A549 (cell line): ENCODE measurements around the gene PCBP3.

ENCODE experiments used
- BHLHE40 ChIP-seq: IDR thresholded peaks from 2 replicates; pipeline ENCODE4 v1.6.1; 2012; ENCODE audit warnings: low read depth, low read length, inconsistent platforms
- EHMT2 ChIP-seq: fragments of 200-600 bp; sonication (generic); IDR thresholded peaks from 2 replicates; pipeline ENCODE4 v1.6.1; 2016; ENCODE audit warnings: antibody characterized with exemption, low read depth, mild to moderate bottlenecking, moderate library complexity
- MYC ChIP-seq: IDR thresholded peaks from 2 replicates; pipeline ENCODE4 v1.6.1; 2012; ENCODE audit warnings: mild to moderate bottlenecking, inconsistent platforms, low read length, improper control_type of control experiment, borderline replicate concordance
- RFX5 ChIP-seq: fragments of 450-650 bp; IDR thresholded peaks from 2 replicates; pipeline ENCODE4 v1.7.1; 2014; ENCODE audit warnings: antibody characterized with exemption, mild to moderate bottlenecking, moderate library complexity
- TF ChIP-seq, protein P1 (sequence below): fragments of >200 bp; sonication (Bioruptor Twin); formaldehyde crosslinking; IDR thresholded peaks from 3 replicates; pipeline ENCODE4 v1.5.1; 2016
- TF ChIP-seq, protein P2 (sequence below): IDR thresholded peaks from 2 replicates; pipeline ENCODE4 v1.6.1; 2012; ENCODE audit warnings: low read depth, borderline replicate concordance
- TF ChIP-seq, protein P3 (sequence below): IDR thresholded peaks from 2 replicates; pipeline ENCODE4 v1.6.1; 2012

DNA sequence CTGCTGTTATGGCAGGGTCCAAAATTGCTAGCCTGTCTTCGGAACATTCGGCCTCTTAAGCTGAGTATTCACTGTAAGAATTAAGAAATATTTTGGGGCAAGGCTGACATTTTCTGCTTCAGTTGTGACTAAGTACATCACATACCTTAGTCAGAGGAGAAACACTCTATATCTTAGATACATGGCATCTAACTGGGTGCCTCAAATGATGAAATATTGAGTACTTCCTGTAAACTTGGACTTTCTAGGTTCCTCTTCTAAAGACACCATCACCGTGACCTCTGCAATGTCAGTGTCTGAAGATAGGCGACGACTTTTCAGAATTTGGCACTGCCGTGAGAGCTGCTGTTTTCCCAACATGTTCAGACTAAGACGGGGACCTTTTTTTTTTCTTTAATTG is 65.6 kb downstream of the PCBP3 start:
- TF ChIP-seq, protein P1, sequence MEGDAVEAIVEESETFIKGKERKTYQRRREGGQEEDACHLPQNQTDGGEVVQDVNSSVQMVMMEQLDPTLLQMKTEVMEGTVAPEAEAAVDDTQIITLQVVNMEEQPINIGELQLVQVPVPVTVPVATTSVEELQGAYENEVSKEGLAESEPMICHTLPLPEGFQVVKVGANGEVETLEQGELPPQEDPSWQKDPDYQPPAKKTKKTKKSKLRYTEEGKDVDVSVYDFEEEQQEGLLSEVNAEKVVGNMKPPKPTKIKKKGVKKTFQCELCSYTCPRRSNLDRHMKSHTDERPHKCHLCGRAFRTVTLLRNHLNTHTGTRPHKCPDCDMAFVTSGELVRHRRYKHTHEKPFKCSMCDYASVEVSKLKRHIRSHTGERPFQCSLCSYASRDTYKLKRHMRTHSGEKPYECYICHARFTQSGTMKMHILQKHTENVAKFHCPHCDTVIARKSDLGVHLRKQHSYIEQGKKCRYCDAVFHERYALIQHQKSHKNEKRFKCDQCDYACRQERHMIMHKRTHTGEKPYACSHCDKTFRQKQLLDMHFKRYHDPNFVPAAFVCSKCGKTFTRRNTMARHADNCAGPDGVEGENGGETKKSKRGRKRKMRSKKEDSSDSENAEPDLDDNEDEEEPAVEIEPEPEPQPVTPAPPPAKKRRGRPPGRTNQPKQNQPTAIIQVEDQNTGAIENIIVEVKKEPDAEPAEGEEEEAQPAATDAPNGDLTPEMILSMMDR, result no peak
- TF ChIP-seq EHMT2, result no peak
- no peak for TF ChIP-seq BHLHE40
- TF ChIP-seq MYC, result no peak
- TF ChIP-seq, protein P2, sequence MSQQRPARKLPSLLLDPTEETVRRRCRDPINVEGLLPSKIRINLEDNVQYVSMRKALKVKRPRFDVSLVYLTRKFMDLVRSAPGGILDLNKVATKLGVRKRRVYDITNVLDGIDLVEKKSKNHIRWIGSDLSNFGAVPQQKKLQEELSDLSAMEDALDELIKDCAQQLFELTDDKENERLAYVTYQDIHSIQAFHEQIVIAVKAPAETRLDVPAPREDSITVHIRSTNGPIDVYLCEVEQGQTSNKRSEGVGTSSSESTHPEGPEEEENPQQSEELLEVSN, result no peak
- TF ChIP-seq, protein P3, sequence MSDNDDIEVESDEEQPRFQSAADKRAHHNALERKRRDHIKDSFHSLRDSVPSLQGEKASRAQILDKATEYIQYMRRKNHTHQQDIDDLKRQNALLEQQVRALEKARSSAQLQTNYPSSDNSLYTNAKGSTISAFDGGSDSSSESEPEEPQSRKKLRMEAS, result no peak
- TF ChIP-seq RFX5, result no peak
